Measurements from ENCODE around the gene DIPK1A.
A peak's percentile ranks its signal among the peaks of the same experiment; 100 is the strongest.

DIPK1A gene

DNA sequence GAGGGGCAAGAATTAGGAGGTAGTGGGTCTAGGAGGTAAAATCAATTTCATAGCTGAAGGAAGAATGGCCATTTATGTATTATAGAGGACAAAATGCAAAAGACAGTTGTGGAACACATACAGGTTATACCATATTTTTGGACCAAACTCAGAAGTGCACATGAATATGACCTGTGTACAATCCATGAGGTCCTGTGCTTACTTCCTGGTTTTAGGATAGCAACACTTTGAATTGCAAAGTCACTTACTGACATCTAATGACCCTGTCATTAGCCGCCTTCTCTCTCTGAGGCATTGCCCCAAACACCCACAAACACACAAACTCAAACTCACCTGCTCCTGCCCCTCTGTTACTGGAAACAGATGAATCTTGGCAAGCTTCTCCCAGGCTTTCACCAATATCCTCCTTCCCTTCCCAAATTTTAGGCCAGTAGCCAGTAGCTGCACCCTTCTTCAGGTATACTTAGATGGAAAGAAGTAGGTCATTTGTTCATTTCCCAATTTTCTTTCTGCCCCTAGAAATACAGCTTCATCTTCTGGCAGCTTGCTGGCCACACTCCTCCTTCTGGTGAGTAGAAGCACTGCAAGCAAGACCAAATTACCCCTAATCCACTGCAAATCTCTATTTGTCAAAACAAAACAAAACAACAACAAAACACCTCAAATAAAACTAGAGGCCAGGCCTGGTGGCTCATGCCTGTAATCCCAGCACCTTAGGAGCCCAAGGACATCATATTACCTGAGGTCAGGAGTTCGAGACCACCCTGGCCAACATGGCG is 143.1 kb downstream of the DIPK1A start:
- Histone ChIP-seq H3K4me1 (ENCODE audit: control insufficient read depth, insufficient read depth, low read length) (no peaks in the 10 kb centered on the region), H3K27me3 (ENCODE audit: control insufficient read depth in 1 of 2, insufficient read depth in 2 of 2, low read length in 2 of 2) (no peaks in the 10 kb centered on the region), H3K27ac (ENCODE audit: low read length) (no peak overlapping the region), H3K4me3 (ENCODE audit: low read length in 2 of 2) (no peak overlapping the region), H3K36me3 (ENCODE audit: control insufficient read depth in 2 of 2, insufficient read depth in 2 of 2, low read length in 2 of 2) (no peaks in the 10 kb centered on the region), H3K9me3 (ENCODE audit: control insufficient read depth in 2 of 2, low read length in 2 of 2) (no peaks in the 10 kb centered on the region), H3K9ac (ENCODE audit: low read length in 2 of 2) (no peak overlapping the region)

DNA sequence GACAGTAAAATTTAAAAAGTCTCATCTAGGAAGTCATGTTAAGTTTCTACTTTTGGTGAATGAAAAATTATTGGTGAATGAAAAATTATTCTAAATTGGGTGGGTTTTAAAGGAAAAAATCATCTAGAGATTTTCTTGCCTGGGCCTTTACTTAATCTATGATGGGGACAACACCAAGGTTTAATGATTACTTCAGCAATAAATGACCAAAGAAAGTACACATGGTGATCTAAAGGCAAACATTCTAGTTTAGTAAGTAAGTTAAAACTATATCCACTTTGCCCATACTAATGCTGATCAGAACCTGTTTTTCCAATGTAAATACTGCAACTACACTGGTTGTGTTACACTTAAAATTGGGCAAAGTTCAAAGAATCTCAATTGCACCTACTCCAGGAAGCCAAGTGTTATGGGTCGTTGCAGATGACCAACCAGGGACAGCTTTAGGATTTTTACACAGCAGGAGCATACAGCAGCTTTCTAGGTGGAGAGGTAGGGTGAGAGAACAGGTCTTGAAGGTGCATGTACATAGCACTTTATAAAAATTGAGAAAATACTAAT is 144.0 kb downstream of the DIPK1A start:
- Histone ChIP-seq H3K4me1 (ENCODE audit: control insufficient read depth, insufficient read depth, low read length) (no peaks in the 10 kb centered on the region), H3K27me3 (ENCODE audit: control insufficient read depth in 1 of 2, insufficient read depth in 2 of 2, low read length in 2 of 2) (no peaks in the 10 kb centered on the region), H3K4me3 (ENCODE audit: low read length in 2 of 2) (no peak overlapping the region), H3K9me3 (ENCODE audit: control insufficient read depth in 2 of 2, low read length in 2 of 2) (no peaks in the 10 kb centered on the region), H3K9ac (ENCODE audit: low read length in 2 of 2) (no peak overlapping the region), H3K27ac (ENCODE audit: low read length) (no peak overlapping the region), H3K36me3 (ENCODE audit: control insufficient read depth in 2 of 2, insufficient read depth in 2 of 2, low read length in 2 of 2) (no peaks in the 10 kb centered on the region)

DNA sequence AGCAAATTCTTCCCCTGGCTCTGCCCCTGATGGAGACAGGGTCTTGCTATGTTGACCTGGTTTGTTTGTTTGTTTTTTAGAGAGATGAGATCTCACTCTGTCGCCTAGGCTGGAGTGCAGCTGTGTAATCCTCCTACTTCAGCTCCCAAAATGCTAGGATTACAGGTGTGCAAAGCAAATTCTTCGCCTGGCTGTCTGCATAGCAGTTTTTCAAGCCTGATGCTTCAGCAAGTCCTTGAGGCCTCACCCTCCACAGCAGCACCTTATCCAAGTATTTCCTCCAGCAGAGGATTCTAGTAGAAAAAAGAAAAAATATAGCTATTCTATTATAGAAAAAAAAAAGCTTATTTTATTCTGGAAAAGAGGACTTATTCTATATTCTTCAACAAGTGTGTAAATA is 144.5 kb downstream of the DIPK1A start:
- no peak overlapping the region for H3K4me3 ChIP-seq (ENCODE audit: low read length in 2 of 2)
- H3K9me3 ChIP-seq (ENCODE audit: control insufficient read depth in 2 of 2, low read length in 2 of 2), result no peaks in the 10 kb centered on the region
- H3K36me3 ChIP-seq (ENCODE audit: control insufficient read depth in 2 of 2, insufficient read depth in 2 of 2, low read length in 2 of 2), result no peaks in the 10 kb centered on the region
- H3K9ac ChIP-seq (ENCODE audit: low read length in 2 of 2), result no peak overlapping the region
- H3K27ac ChIP-seq (ENCODE audit: low read length), result no peak overlapping the region
- no peaks in the 10 kb centered on the region for H3K27me3 ChIP-seq (ENCODE audit: control insufficient read depth in 1 of 2, insufficient read depth in 2 of 2, low read length in 2 of 2)
- H3K4me1 ChIP-seq (ENCODE audit: control insufficient read depth, insufficient read depth, low read length), result no peaks in the 10 kb centered on the region

DNA sequence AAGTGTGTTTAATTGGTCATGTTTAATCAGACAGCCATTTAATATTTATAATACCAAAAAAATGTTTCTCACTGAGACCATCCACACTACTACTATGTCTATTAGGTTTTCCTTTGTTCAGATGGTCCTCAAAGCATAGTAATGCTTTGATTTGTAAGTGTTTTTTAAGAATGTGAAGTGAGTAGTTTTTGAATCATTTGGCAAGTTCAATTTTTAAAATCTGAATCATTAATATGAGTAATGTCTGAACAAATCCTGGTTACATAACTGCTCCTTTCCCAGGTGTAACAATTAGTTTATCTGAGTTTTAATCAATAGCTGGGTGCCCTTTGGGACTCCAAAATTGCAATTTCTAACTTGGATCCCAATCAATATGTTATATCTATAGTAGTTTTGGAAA is 152.9 kb downstream of the DIPK1A start:
- Histone ChIP-seq H3K36me3 (ENCODE audit: control insufficient read depth in 2 of 2, insufficient read depth in 2 of 2, low read length in 2 of 2) (no peaks in the 10 kb centered on the region), H3K9ac (ENCODE audit: low read length in 2 of 2) (no peak overlapping the region), H3K4me3 (ENCODE audit: low read length in 2 of 2) (no peak overlapping the region), H3K27me3 (ENCODE audit: control insufficient read depth in 1 of 2, insufficient read depth in 2 of 2, low read length in 2 of 2) (no peaks in the 10 kb centered on the region), H3K4me1 (ENCODE audit: control insufficient read depth, insufficient read depth, low read length) (peaks cover 2% of the 10 kb centered on the region), H3K27ac (ENCODE audit: low read length) (no peak overlapping the region), H3K9me3 (ENCODE audit: control insufficient read depth in 2 of 2, low read length in 2 of 2) (no peaks in the 10 kb centered on the region)

DNA sequence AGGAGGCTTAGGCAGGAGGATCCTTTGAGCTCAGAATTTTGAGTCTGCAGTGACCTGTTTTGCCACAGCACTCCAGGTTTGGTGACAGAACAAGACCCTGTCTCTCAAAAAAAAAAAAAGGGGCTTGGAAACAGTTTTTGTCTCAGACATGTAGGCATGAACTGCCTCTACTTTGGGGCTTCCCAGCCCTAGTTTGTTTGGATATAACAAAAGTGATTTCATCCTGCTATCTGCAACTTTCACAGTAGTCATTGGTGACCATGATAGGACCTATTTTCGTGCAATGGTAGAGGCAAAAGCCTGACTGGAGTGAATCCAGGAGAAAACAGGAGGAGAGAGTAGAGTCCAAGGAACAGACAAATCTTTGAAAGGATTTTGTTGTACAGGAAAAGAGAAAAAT is 156.0 kb downstream of the DIPK1A start:
- no peaks in the 10 kb centered on the region for H3K9me3 ChIP-seq (ENCODE audit: control insufficient read depth in 2 of 2, low read length in 2 of 2)
- no peaks in the 10 kb centered on the region for H3K36me3 ChIP-seq (ENCODE audit: control insufficient read depth in 2 of 2, insufficient read depth in 2 of 2, low read length in 2 of 2)
- no peaks in the 10 kb centered on the region for H3K27me3 ChIP-seq (ENCODE audit: control insufficient read depth in 1 of 2, insufficient read depth in 2 of 2, low read length in 2 of 2)
- H3K4me3 ChIP-seq (ENCODE audit: low read length in 2 of 2), result peak overlapping the region in 1 of 2 donors; percentile 17
- H3K27ac ChIP-seq (ENCODE audit: low read length), result no peak overlapping the region
- peaks cover 2% of the 10 kb centered on the region for H3K4me1 ChIP-seq (ENCODE audit: control insufficient read depth, insufficient read depth, low read length)
- H3K9ac ChIP-seq (ENCODE audit: low read length in 2 of 2), result no peak overlapping the region

DNA sequence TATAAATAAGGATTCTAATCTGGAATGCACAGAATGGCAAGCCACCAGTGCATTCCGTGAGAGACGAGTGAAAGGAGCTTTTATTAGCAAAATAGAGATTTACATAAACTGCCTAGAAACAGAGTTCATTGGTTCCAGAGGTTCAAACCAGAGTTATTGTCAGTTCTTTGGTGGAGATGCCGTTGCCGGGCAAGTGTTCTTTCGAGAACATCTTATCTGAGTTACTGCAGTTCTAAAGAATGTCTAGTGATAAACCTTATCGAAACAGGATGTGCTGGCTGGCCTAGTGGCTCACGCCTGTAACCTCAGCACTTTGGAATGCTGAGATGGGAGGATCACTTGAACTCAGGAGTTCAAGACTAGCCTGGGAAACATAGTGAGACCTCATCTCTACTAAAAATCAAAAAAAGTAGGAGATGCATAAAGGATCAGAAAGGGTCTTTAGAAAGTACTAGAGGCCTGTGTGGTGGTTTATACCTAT is 156.5 kb downstream of the DIPK1A start:
- Histone ChIP-seq H3K9ac (ENCODE audit: low read length in 2 of 2) (no peak overlapping the region), H3K4me3 (ENCODE audit: low read length in 2 of 2) (peak overlapping the region in 1 of 2 donors; percentile 17), H3K27ac (ENCODE audit: low read length) (no peak overlapping the region)

DNA sequence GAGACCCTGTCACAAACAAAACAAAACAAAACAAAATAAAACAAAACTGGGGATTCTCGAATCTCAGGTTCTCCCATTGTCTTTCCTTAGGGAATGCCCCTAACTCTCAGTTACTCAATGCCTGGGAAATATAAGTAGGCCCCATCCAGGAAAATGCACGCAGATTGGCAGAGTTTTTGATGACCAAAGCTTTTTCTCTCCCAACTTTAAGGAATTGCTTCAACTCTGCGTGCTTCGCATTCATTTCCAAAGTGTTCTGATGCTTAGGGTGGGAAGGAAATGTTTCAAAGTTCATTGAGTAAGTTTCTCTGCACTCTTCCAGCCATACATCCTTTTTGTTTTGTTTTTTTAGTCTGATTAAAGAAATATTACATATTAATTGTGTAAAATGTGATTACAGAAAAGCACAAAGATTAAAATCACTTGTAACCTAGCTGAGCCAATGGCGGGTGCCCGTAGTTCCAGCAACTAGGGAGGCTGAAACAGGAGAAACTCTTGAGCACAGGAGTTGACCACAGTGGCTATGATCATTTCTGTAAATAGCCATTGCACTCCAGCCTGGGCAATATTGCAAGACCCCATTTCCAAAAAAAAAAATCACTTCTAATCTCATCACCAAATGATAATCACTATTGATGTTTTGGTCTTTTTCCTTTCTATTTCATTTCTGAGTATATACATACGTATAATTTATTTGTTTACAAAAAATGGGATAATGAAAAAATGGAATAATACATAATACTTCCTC is 157.9 kb downstream of the DIPK1A start:
- Histone ChIP-seq H3K9ac (ENCODE audit: low read length in 2 of 2) (no peak overlapping the region), H3K4me3 (ENCODE audit: low read length in 2 of 2) (no peak overlapping the region), H3K27me3 (ENCODE audit: control insufficient read depth in 1 of 2, insufficient read depth in 2 of 2, low read length in 2 of 2) (no peaks in the 10 kb centered on the region), H3K36me3 (ENCODE audit: control insufficient read depth in 2 of 2, insufficient read depth in 2 of 2, low read length in 2 of 2) (no peaks in the 10 kb centered on the region), H3K9me3 (ENCODE audit: control insufficient read depth in 2 of 2, low read length in 2 of 2) (no peaks in the 10 kb centered on the region), H3K27ac (ENCODE audit: low read length) (no peak overlapping the region), H3K4me1 (ENCODE audit: control insufficient read depth, insufficient read depth, low read length) (peaks cover 2% of the 10 kb centered on the region)

More for the DNA sequence above, 156.5 kb downstream of the DIPK1A start:
- Histone ChIP-seq H3K27me3 (ENCODE audit: control insufficient read depth in 1 of 2, insufficient read depth in 2 of 2, low read length in 2 of 2) (no peaks in the 10 kb centered on the region), H3K36me3 (ENCODE audit: control insufficient read depth in 2 of 2, insufficient read depth in 2 of 2, low read length in 2 of 2) (no peaks in the 10 kb centered on the region), H3K9me3 (ENCODE audit: control insufficient read depth in 2 of 2, low read length in 2 of 2) (no peaks in the 10 kb centered on the region), H3K4me1 (ENCODE audit: control insufficient read depth, insufficient read depth, low read length) (peaks cover 2% of the 10 kb centered on the region)

DNA sequence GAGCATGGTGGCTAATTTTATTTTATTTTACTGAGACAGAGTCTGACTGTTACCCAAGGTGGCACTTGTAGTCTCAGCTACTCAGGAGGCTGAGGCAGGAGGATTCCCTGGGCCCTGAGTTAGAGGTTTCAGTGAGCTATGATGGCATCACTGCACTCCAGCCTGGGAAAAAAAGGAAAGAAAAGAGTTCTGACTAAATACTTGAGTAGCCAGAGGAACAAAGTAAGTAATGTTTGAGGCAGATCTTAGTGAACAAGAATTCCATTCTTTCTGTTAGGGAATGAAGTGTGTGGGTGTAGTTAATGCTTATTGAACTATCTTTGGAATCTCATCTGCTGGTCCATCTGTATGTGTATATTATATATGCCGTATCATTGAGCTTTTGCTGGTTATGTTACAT is 163.3 kb downstream of the DIPK1A start:
- no peaks in the 10 kb centered on the region for H3K4me1 ChIP-seq (ENCODE audit: control insufficient read depth, insufficient read depth, low read length)
- no peaks in the 10 kb centered on the region for H3K36me3 ChIP-seq (ENCODE audit: control insufficient read depth in 2 of 2, insufficient read depth in 2 of 2, low read length in 2 of 2)
- H3K27ac ChIP-seq (ENCODE audit: low read length), result no peak overlapping the region

DNA sequence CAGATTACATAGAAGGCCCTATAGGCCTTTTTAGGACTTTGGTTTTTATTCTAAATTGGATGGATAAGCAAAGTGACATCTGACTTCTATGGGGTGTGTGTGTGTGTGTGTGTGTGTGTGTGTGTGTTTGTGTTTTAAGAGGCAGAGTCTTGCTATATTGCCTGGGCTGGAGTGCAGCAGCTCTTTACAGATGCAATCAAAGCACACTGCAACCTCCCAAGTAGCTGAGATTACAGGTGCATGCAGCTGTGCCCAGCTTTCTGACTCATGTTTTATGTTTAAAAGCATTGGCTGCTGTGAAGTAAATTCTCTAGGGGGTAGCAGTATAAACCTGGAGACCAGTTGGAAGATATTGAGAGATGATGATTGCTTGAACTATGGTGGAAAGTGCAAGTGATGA is 164.0 kb downstream of the DIPK1A start:
- Histone ChIP-seq H3K27ac (ENCODE audit: low read length) (no peak overlapping the region), H3K36me3 (ENCODE audit: control insufficient read depth in 2 of 2, insufficient read depth in 2 of 2, low read length in 2 of 2) (no peaks in the 10 kb centered on the region), H3K9ac (ENCODE audit: low read length in 2 of 2) (no peak overlapping the region), H3K9me3 (ENCODE audit: control insufficient read depth in 2 of 2, low read length in 2 of 2) (peaks cover 0 to 2% of the 10 kb centered on the region in 2 donors), H3K4me1 (ENCODE audit: control insufficient read depth, insufficient read depth, low read length) (no peaks in the 10 kb centered on the region), H3K27me3 (ENCODE audit: control insufficient read depth in 1 of 2, insufficient read depth in 2 of 2, low read length in 2 of 2) (no peaks in the 10 kb centered on the region), H3K4me3 (ENCODE audit: low read length in 2 of 2) (no peak overlapping the region)

More for the DNA sequence above, 163.3 kb downstream of the DIPK1A start:
- no peak overlapping the region for H3K9ac ChIP-seq (ENCODE audit: low read length in 2 of 2)
- H3K27me3 ChIP-seq (ENCODE audit: control insufficient read depth in 1 of 2, insufficient read depth in 2 of 2, low read length in 2 of 2), result no peaks in the 10 kb centered on the region
- no peak overlapping the region for H3K4me3 ChIP-seq (ENCODE audit: low read length in 2 of 2)
- peaks cover 0 to 2% of the 10 kb centered on the region in 2 donors for H3K9me3 ChIP-seq (ENCODE audit: control insufficient read depth in 2 of 2, low read length in 2 of 2)

DNA sequence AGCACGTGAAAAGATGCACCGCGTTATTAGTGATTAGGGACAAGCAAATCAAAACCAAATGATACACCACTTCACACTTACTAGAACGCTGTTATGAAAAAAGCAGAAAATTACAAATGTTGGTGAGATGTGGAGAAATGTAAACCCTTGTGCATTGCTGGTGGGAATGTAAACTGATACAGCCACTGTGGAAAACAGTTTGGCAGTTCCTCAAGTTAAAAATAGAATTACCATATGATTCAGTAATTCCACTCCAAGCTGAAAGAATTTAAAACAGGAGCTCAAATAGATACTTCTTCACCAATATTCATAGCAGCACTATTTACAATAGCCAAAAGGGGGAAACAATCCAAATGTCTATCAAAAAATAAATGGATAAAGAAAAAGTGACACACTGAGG is 166.1 kb downstream of the DIPK1A start:
- Histone ChIP-seq H3K4me3 (ENCODE audit: low read length in 2 of 2) (no peak overlapping the region), H3K9me3 (ENCODE audit: control insufficient read depth in 2 of 2, low read length in 2 of 2) (peaks cover 0 to 2% of the 10 kb centered on the region in 2 donors), H3K27me3 (ENCODE audit: control insufficient read depth in 1 of 2, insufficient read depth in 2 of 2, low read length in 2 of 2) (no peaks in the 10 kb centered on the region), H3K36me3 (ENCODE audit: control insufficient read depth in 2 of 2, insufficient read depth in 2 of 2, low read length in 2 of 2) (no peaks in the 10 kb centered on the region), H3K27ac (ENCODE audit: low read length) (no peak overlapping the region), H3K4me1 (ENCODE audit: control insufficient read depth, insufficient read depth, low read length) (no peaks in the 10 kb centered on the region), H3K9ac (ENCODE audit: low read length in 2 of 2) (no peak overlapping the region)
